Measurements from ENCODE around the gene LDLR.

DNA sequence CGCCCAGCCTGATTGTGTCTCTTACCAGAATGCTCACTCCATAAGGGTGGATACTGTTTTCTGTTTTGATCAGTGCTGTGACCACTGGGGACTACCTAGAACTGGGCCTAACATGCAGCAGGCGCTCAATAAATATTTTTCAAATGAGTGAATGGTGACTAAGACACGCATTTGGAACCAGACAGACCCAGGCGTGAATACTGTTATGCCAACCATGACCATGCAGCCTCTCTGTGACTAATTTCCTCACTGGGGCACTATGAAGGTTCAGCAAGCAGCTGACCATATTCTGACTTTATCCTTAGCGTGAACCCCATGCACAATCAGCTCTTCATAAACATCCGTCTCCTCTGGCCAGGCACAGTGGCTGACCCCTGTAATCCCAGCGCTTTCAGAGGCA lies 79.3 kb downstream of the LDLR start:
- TF ChIP-seq CTCF (conservative IDR thresholded peaks at IDR 0.05; ENCODE audit: low read length) (no peak), EZH2phosphoT487 (IDR thresholded peaks at IDR 0.05; ENCODE audit: borderline replicate concordance, low read depth, low read length) (no peak)

Measured in OCI-LY7 (cell line).